GM10266 (cell line): ENCODE results near the gene FCGR1A.
"Not testable (repeated sequence)": the region's sequence is repeated elsewhere in the genome, so short reads cannot be mapped to it uniquely, and the experiment has no call there.

Experiments used
- DNase-seq: peaks from one replicate; pipeline ENCODE4 v3.0.0; 2012; ENCODE audit errors: extremely low spot score

Gene FCGR1A

DNA sequence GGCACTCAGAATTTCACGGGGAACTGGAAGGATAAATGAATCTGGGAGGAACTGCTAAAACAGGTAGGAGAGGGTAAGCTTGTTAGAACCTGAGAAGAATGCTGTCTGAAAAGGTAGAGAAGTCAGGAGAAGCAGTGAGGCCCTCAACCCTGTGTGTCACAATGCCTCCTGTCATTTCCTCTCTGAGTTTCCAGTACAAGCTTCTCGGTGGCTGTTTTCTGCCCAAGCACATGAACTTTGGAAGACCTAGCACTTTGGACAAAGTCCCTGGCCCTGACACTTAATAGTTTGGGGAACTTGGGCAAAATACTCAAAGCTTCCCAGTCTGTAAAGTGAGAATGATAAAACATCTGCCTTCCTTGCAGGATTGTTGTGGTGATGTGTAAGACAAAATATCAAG is 44.1 kb downstream of the FCGR1A start:
- DNase-seq = not testable (repeated sequence)

DNA sequence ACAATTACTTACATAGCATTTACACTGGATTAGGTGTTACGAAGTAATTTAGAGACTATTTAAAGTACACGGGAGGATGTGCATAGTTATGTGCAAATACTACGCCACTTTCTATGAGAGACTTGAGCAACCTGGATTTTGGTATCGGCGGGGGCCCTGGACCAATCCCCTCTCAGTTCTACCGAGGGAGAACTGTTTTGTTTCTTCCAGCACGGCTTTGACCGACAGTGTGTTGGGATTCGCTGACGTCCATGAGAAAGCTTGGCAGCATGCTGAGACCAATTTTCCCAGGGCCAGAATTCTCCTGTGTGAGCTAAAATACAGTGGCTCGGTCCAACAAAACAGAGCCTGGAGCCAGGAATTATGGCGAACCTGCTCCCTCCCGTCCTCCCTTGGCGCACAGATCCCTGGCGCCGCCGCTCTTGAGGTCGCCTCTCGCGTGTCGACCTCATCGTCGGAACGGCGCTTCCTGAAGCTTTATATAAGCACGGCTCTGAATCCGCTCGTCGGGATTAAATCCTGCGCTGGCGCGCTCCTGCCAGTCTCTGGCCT is 49.3 kb downstream of the FCGR1A start:
- not testable (repeated sequence) for DNase-seq

DNA sequence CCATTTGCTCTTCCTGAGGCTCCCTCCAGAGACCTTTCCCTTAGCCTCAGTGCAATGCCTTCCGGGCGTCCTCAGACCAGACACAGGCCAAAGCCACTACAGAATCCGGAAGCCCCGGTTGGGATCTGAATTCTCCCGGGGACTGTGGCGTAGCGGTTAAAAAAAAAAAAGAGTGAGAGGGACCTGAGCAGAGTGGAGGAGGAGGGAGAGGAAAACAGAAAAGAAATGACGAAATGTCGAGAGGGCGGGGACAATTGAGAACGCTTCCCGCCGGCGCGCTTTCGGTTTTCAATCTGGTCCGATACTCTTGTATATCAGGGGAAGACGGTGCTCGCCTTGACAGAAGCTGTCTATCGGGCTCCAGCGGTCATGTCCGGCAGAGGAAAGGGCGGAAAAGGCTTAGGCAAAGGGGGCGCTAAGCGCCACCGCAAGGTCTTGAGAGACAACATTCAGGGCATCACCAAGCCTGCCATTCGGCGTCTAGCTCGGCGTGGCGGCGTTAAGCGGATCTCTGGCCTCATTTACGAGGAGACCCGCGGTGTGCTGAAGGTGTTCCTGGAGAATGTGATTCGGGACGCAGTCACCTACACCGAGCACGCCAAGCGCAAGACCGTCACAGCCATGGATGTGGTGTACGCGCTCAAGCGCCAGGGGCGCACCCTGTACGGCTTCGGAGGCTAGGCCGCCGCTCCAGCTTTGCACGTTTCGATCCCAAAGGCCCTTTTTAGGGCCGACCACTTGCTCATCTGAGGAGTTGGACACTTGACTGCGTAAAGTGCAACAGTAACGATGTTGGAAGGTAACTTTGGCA is 50.0 kb downstream of the FCGR1A start:
- not testable (repeated sequence) for DNase-seq

DNA sequence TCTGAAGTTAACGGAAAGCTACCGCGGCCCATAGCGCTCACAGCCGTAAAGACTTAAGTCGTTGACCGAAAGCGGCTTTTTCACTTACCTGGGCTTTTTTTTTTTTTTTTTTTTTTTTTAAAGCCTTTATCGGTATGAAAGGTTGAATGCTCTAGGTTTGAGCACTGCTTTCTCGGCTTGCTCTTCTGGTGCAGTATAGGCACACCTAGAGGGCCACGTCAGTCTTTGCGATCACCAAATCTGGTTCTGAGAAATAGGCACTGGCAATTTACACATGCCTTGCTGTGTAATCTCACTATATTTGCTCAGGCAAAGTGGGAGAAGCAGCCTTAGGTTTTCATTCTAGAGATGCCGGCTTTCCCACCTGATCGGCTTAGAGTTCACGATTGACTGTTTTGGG is 50.6 kb downstream of the FCGR1A start:
- DNase-seq = not testable (repeated sequence)

DNA sequence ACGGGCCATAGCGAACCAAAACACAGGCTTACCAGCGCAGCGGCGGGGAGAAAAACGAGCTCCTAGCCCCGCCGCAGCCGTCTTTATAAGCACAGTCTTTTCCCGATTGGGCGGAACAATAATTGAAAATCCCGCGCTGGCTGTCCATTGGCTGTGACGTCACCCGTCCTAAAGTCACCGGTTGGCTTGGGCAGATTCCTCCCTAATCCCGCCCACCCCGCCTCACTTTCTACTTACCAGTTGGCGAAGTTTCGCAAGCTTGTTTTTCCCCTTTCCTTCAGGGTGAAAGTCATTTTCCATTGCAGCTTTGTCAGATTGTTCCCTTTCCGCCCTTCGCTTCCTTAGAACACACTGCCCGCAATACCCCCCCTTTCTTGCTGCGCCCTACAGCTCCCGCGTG is 58.7 kb downstream of the FCGR1A start:
- DNase-seq = not testable (repeated sequence)
